ENCODE measurements around the gene ERVK3-1. TPM values are rescaled to one million over a fixed set of nuclear protein-coding genes. Genes with fewer than 3 reads are reported as not detected.

Gene ERVK3-1
- total RNA-seq, 4 donors from 2014 or later: 13.3 to 58.9 (median 36.2) TPM

DNA sequence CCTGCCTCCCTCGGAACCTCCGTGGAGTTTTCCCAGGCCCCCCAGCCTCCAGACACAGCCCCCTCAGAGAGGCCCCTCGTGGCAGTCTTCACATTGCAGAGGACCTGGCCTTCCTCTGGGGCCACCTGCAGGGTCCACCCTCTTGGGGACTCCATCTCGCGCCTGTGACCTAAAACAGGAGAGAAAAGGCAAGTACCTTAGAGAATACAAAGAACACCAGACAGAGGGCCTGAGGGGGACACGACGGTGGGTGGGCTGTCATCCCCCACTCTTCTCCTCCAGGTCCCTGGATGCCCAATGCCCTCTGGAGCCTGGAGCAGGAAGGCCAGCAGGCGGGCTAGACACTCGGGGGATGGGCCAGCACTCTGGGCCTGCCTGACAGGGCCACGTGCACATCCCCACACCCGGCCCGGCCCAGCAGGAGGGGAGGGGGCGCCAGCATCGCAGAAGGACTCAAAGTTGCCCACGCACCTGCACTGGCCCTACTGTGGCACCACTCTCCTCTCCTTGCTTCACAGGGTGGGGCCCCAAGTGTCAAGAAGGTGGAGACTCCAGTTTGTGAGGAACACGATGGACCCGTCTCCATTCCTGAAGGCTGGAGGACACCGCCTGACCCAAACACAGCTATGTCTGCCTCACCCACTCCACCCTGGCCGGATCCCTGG, 52.4 kb downstream of the ERVK3-1 start:
- DNase-seq: no peak
- no peaks in the 10 kb centered on the region for H3K36me3 ChIP-seq
- H3K4me1 ChIP-seq: peaks cover 0 to 15% (median 14%) of the 10 kb centered on the region in 4 donors
- in situ Hi-C loops (cut with MboI; ENCODE audit: low pct_ligation_motif_present in 1 of 4, low pct_unique_long_range_greater_than_20kb in 1 of 4, low sequenced_read_pairs in 3 of 4): no loop called here
- no peak overlapping the region for H3K4me3 ChIP-seq
- TF ChIP-seq, protein P1, sequence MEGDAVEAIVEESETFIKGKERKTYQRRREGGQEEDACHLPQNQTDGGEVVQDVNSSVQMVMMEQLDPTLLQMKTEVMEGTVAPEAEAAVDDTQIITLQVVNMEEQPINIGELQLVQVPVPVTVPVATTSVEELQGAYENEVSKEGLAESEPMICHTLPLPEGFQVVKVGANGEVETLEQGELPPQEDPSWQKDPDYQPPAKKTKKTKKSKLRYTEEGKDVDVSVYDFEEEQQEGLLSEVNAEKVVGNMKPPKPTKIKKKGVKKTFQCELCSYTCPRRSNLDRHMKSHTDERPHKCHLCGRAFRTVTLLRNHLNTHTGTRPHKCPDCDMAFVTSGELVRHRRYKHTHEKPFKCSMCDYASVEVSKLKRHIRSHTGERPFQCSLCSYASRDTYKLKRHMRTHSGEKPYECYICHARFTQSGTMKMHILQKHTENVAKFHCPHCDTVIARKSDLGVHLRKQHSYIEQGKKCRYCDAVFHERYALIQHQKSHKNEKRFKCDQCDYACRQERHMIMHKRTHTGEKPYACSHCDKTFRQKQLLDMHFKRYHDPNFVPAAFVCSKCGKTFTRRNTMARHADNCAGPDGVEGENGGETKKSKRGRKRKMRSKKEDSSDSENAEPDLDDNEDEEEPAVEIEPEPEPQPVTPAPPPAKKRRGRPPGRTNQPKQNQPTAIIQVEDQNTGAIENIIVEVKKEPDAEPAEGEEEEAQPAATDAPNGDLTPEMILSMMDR (IDR thresholded peaks at IDR 0.05): no peak
- TF ChIP-seq POLR2AphosphoS5 (IDR thresholded peaks at IDR 0.05) (no peak), EP300 (IDR thresholded peaks at IDR 0.05; ENCODE audit: low read depth) (no peak), POLR2A (IDR thresholded peaks at IDR 0.05) (no peak)
- no peaks in the 10 kb centered on the region for H3K9me3 ChIP-seq
- WGBS, 2 donors (ENCODE audit: low coverage in 1 of 2): 76% methylated on average over 17 of the region's 19 CpGs; no CpG with 5 or more reads in 1 of the 2 donors
- intact Hi-C loops (cut with DNase I; ENCODE audit: low total_unique reads): no loop called here
- H3K27ac ChIP-seq: no peak overlapping the region
- peaks cover 10% of the 10 kb centered on the region for H3K27me3 ChIP-seq

DNA sequence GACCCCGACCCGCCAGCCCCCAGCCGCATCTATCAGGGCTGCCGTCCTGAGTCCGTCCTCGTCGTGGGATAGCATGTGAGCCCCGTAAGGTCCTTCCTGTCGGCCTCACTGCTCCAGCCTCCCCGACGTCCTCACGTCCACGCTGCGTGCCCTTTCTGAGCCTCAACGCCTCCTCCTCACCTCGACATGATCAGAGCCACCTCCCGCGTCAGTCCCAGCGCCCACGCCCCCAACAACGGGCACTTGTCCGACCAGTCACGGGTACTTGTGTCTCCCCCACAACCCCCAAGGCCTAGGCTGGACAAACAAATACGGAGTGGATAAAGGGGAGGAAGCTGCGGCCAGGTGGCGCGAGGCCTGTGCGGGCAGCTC, 56.7 kb downstream of the ERVK3-1 start:
- H3K4me3 ChIP-seq: peak overlapping the region; percentile 63 to 86 (median 68)
- no peak for TF ChIP-seq EP300 (IDR thresholded peaks at IDR 0.05; ENCODE audit: low read depth)
- no peak for TF ChIP-seq POLR2A (IDR thresholded peaks at IDR 0.05)
- TF ChIP-seq, protein P1 (IDR thresholded peaks at IDR 0.05): no peak
- TF ChIP-seq POLR2AphosphoS5 (IDR thresholded peaks at IDR 0.05): no peak
- H3K27ac ChIP-seq: peak overlapping the region; percentile 91 to 96 (median 96)
- peaks cover 0 to 10% (median 8%) of the 10 kb centered on the region in 4 donors for H3K4me1 ChIP-seq
- H3K27me3 ChIP-seq: peaks cover under 1% of the 10 kb centered on the region
- no peaks in the 10 kb centered on the region for H3K9me3 ChIP-seq
- WGBS, 2 donors (ENCODE audit: low coverage in 1 of 2): 14 to 30% methylated on average over 2 to 28 of the region's 28 CpGs
- in situ Hi-C loops (cut with MboI; ENCODE audit: low pct_ligation_motif_present in 1 of 4, low pct_unique_long_range_greater_than_20kb in 1 of 4, low sequenced_read_pairs in 3 of 4): no loop called here
- intact Hi-C loops (cut with DNase I; ENCODE audit: low total_unique reads): loop anchor here (1.0 kb wide), 1 partner anchor 35 kb away; no protein-coding TSS in a partner anchor
- DNase-seq: peak; percentile 57
- no peaks in the 10 kb centered on the region for H3K36me3 ChIP-seq

DNA sequence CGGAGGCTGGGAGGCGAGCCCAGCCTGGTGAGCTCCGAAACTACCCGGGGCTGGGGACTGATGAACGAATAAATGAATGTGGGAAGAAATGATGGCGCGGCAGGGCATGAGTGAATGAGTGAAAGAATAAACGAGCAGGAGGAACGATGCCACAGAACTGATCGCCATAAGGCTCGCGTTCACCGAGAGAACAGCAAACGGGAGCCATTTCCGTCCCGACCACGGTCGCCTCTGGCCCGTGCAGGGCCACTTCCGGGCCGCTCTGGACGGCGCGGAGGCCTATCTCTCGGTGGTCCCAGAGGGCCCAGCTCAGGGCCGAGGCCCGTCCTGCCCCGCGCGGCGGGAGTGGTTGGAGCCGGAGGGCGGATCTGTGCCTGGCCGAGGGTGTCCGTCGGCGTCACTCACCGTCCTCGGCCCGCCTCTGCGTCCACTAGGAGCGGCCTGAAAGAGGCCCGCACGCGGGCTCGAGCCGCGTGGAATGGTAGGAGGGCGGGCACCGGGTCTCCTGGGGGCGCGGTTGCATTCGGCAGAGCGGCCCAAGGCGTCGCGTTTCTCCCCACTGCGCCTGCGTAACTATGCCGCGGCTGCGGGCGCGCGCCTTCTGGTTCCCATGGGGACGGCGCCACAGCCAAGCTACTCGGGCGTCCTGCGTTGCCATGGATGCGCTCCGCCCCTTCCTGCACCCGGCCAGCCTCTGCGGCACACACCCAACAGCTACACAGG, 57.3 kb downstream of the ERVK3-1 start, which contains the start of gene ZNF497:
Gene ZNF497 (minus strand): TSS at position 480 of the 723 bp plus-strand sequence. CDS start 5,116 bp downstream, outside the sequence.
- Histone ChIP-seq H3K27ac (peak within 1 kb of the TSS; percentile 91 to 96 (median 96)), H3K4me3 (peak within 1 kb of the TSS; percentile 63 to 86 (median 68)), H3K4me1 (peaks cover 0 to 8% (median 6%) of the 10 kb centered on the region in 4 donors), H3K27me3 (no peaks in the 10 kb centered on the region), H3K9me3 (no peaks in the 10 kb centered on the region), H3K36me3 (no peaks in the 10 kb centered on the region)
- TF ChIP-seq POLR2A (IDR thresholded peaks at IDR 0.05) (peak; percentile 77), POLR2AphosphoS5 (IDR thresholded peaks at IDR 0.05) (peak; percentile 75 to 81 (median 76)), EP300 (IDR thresholded peaks at IDR 0.05; ENCODE audit: low read depth) (no peak)
- TF ChIP-seq, protein P1 (IDR thresholded peaks at IDR 0.05): no peak
- in situ Hi-C loops (cut with MboI; ENCODE audit: low pct_ligation_motif_present in 1 of 4, low pct_unique_long_range_greater_than_20kb in 1 of 4, low sequenced_read_pairs in 3 of 4): no loop called here
- WGBS, 2 donors (ENCODE audit: low coverage in 1 of 2): 0% methylated on average over 70 of the region's 74 CpGs; no CpG with 5 or more reads in 1 of the 2 donors
- peak; percentile 98 for DNase-seq
- intact Hi-C loops (cut with DNase I; ENCODE audit: low total_unique reads): loop anchor here (1.0 kb wide), 1 partner anchor 35 kb away; no protein-coding TSS in a partner anchor

DNA sequence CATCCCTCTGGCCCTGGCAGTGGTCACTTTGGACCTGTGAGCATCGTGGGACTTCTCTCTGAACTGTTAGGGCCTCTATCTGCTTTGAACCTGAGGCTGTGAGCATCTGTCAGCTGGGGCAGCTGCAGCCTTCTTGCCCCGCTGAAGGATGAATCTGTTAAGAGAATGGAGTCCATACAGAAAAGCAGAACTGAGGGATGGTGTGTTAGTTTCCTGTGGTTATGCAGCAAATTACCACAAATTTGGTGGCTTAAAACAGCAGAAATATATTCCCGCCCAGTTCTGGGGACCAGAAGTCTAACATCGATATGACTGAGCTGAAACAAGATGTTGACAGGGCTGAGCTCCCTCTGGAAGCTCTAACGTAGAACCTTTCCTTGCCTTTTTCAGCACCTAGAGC, 59.0 kb downstream of the ERVK3-1 start:
- Histone ChIP-seq H3K27me3 (no peaks in the 10 kb centered on the region), H3K27ac (no peak overlapping the region), H3K4me3 (no peak overlapping the region), H3K36me3 (no peaks in the 10 kb centered on the region), H3K9me3 (no peaks in the 10 kb centered on the region), H3K4me1 (peaks cover 0 to 8% (median 6%) of the 10 kb centered on the region in 4 donors)
- 70 to 92% methylated on average over 2 to 5 of the region's 5 CpGs for WGBS, 2 donors (ENCODE audit: low coverage in 1 of 2)
- in situ Hi-C loops (cut with MboI; ENCODE audit: low pct_ligation_motif_present in 1 of 4, low pct_unique_long_range_greater_than_20kb in 1 of 4, low sequenced_read_pairs in 3 of 4): no loop called here
- TF ChIP-seq POLR2A (IDR thresholded peaks at IDR 0.05) (no peak), EP300 (IDR thresholded peaks at IDR 0.05; ENCODE audit: low read depth) (no peak)
- TF ChIP-seq, protein P1 (IDR thresholded peaks at IDR 0.05): no peak
- no peak for DNase-seq
- intact Hi-C loops (cut with DNase I; ENCODE audit: low total_unique reads): no loop called here

Measured in transverse colon (tissue), 4 donors.